ENCODE results near the gene KRTAP5-6.

The KRTAP5-6 gene

GRCh38 chr11:1734641-1735081 is 37.7 kb downstream of the KRTAP5-6 start:
- DNase-seq: no peak

DNA sequence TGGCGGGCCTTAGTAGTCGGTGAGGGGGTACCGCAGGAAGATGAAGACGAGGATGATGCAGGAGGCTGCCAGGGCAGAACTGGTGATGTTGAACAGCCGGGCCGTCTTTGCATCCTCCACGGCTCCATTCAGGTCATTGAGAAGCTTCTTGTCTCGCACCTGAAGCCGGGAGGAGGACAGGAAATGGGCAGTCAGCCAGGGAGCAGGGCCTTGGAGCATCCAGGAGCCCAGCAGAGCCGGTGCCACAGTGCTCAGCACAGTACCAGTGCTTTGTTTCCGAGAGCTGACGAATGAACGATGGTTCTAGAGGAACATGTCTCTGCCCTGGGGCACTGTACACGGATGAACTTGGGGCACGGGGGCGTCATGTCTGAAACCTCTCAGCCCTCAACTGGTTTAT is 38.3 kb downstream of the KRTAP5-6 start:
- DNase-seq: no peak

DNA sequence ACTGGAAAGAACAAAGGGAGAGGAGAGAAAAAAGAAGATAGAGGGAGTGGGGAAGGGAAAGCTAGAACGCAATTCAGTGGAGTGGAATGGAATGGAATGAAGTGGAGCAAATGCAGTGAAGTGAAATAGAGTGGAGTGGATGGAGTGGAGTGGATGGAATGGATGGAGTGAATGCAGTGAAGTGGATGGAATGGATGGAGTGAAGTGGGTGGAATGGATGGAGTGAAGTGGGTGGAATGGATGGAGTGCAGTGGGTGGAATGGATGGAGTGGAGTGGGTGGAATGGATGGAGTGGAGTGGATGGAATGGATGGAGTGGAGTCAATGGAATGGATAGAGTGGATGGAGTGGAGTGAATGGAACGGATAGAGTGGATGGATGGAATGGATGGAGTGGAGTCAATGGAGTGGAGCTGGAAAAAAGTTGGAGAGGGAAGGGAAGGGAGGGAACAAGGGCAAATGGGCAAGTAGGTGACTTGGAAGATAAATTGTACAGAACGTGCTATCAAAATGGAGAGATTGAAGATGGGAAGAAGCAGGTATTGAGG is 39.5 kb downstream of the KRTAP5-6 start:
- DNase-seq: no peak

GRCh38 chr11:1737080-1737757 is 40.2 kb downstream of the KRTAP5-6 start:
- no peak for DNase-seq

- no peak for DNase-seq
These were observed 41.4 kb downstream of the KRTAP5-6 start for GRCh38 chr11:1738380-1738779.

DNA sequence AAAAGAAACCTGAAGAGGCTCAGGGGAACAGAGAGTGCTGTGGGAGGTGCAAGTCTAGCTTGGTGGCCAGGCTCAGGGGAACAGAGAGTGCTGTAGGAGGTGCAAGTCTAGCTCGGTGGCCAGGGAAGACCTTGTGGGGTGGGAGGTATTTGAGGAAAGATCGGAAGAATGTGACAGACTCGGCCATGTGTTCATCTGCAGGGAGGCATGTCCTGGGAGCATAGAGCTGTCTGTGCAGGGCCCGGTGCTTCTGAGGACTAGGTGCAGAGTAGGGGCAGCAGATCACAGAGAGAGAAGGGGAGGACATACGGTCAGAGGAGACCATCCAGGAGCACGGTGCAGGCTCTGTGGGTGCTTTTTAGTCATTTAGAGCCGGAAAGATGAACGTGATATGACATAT is 42.6 kb downstream of the KRTAP5-6 start:
- DNase-seq: no peak

DNA sequence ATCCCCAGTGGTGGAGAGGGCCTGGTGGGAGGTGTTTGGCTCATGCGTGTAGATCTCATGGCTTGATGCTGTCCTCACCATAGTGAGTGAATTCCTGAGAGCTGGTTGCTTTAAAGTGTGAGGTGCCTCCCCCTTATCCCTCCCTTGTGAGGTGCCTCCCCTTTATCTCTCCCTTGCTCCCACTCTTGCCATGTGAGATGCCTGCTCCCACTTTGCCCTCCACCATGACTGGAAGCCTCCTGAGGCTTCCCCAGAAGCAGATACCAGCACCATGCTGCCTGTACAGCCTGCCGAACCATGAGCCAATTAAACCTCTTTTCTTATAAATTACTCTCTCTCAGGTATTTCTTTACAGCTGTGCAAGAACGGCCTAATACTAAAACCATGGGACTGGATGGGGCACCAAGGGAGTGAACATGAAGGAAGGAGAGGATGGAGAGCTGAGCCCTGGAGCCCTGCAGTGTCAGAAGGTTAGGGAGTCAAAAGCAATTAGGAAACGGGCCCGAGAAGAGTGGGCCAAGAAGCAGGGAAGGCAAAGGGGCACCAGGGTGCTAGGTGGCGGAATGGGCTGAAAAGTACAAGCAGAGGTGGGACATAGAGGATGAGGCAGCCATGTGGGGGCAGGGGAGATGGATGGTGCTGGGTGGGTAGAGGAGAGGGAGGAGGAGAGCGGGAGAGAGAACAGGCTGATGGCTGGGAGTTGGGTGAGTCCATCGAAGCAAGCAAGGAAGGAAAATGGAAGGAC is 44.0 kb downstream of the KRTAP5-6 start:
- DNase-seq: no peak

GRCh38 chr11:1741741-1742140 is 44.7 kb downstream of the KRTAP5-6 start:
- no peak for DNase-seq

DNA sequence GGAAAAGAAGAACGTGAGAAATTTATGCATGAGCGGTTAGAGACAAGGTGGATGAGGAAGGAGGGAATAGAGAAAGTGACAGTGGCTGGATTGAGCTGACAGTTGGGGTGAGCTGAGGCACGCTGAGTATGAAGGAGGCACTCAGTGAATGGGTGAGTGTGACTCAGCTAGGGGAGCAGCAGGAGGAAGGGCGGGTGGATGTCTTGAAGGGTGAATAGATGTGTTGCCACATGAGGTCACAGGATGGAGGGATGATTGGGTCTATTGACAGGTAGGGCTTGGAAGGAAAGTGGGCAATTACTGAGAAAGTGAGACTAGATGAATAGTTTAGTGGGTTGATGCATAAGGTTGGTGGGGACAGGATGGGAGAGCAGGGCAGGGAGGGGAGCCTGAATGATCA is 45.4 kb downstream of the KRTAP5-6 start:
- DNase-seq: no peak

DNA sequence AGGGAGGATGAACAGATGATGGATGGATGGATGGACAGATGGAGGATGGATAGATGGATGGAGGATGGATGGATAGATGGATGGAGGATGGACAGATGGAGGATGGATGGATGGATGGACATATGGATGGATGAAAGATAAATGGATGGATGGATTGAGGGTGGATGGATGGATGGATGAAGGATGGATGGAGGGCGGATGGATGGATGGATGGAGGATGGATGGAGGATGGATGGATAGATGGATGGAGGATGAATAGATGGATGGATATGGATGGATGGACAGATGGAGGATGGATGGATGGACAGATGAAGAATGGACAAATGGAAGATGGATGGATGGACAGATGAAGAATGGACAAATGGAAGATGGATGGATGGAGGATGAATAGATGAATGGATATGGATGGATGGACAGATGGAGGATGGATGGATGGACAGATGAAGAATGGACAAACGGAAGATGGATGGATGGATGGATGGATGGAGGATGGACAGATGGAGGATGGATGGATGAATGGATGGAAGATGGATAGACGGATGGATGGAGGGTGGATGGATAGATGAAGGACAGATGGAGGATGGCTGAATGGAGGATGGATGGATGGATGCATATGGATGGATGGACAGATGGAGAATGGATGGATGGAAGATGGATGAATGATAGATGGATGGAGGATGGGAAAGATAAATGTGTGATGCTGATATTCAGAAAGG is 46.0 kb downstream of the KRTAP5-6 start:
- no peak for DNase-seq

GRCh38 chr11:1743585-1744136 is 46.7 kb downstream of the KRTAP5-6 start:
- DNase-seq: no peak

DNA sequence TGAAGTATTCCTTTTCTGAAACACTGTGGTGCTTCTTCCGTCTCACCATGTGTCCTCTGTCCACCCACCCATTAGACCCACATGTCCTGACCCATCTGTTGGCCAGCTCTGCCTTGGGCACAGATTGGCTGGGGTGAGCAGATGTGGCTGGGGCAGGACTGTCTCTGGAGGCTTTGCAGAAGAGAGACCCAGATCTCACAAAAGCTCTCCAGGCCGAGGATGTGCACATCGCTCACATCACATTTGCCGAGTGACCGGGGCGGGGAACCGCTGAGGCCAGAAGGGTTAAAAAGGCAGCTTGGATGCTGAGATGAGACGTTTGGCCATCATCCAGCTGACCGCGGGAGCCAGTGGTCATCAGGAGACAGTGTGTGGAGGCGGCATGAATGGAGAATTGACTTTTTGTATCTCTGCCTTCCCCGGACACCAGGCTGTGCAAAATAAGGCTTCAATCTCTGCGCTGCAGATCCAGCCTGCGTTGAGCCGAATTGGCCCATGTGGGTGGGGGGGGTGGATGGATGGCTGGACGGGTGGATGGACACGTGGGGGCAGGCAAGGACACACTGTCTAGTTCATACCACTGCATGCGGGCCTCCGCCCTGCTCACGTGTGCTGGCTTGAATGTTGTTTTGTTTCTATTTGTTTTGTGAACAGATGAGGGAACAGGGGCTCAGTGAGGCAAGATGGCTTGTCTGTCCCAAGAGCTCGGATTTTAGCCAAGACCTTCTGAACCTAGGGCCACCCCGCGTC is 47.3 kb downstream of the KRTAP5-6 start:
- no peak for DNase-seq

DNA sequence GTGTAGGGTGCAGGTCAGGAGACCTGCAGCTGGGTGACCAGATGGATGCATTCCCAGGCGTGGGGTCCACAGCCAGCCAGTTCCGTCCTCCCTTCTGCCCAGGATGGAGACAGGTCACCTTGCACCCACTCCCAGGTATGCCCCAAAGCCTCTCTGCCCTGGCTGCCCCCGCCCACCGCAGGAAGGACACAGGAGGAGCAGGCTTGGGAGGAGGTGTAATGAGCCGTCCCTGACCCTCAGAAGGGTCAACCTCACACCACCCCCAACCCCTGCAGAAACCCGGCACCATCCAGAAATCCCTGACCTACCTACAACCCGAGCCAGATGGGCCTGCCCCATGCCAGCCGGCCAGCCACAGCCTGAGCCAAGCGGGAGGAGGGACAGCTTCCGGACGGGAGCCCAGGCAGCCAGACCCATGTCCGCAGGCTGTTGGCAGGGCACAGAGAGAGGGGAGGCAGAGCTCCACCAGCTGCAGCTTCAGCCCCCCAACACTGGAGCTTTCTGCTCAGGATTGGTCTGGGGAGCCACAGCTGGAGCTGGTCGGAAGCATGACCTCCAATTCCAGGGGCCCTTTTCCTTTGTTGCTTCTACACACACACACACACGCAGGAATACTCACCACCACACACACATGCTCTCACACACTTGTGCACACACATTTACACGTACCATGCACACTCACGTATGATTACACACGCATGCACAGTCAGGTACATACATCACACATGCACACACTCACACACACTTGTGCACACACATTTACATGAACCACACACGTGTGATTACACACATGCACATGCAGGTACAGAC is 48.1 kb downstream of the KRTAP5-6 start:
- no peak for DNase-seq

DNA sequence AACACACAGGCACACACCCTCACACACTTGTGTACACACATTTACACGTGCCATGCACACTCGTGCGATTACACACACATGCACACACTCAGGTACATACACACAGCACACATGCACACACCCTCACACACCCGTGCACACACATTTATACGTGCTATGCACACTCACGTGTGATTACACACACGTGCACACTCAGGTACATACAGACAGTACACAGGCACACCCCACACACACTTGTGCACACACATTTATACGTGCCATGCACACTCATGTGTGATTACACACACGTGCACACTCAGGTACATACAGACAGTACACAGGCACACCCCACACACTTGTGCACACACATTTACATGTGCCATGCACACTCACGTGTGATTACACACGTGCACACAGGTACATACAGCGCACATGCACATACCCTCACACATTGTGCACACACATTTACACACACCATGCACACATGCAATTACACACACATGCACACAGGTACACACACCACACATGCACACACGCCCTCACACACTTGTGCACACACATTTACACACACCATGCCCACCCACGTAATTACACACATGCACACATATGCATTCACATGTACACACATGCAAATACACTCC is 48.8 kb downstream of the KRTAP5-6 start:
- DNase-seq: no peak

GRCh38 chr11:1746511-1746931 is 49.5 kb downstream of the KRTAP5-6 start:
- DNase-seq: no peak

- DNase-seq: no peak
These were observed 50.2 kb downstream of the KRTAP5-6 start for GRCh38 chr11:1746956-1747752.

Data from retina (tissue), 1 donor.